Measurements from ENCODE around the gene FAM20B. TPM values are rescaled to one million over a fixed set of nuclear protein-coding genes. Genes with fewer than 3 reads are reported as not detected.

The FAM20B gene
- total and polyA plus RNA-seq, 2 of the 13 experiments (the other 11 are each of a cell fraction or from before 2014, with no cell fraction given), result 13.8 to 26.9 TPM

- 0 out of 2 replicates have a peak, but pooled peaks have one; percentile 44 for TF ChIP-seq ZNF770 (CRISPR knock-in tag; IDR thresholded peaks at IDR 0.05)
- TF ChIP-seq MAF1 (CRISPR knock-in tag; IDR thresholded peaks at IDR 0.05; ENCODE audit: borderline replicate concordance), result no peak
- TF ChIP-seq RBAK (CRISPR knock-in tag; IDR thresholded peaks at IDR 0.05), result no peak
- TF ChIP-seq ZNF75D (CRISPR knock-in tag; IDR thresholded peaks at IDR 0.05; ENCODE audit: borderline replicate concordance), result no peak
- TF ChIP-seq RARG (CRISPR knock-in tag; IDR thresholded peaks at IDR 0.05; ENCODE audit: low read depth), result no peak
- peak; percentile 80 for TF ChIP-seq THRA (CRISPR knock-in tag; IDR thresholded peaks at IDR 0.05; ENCODE audit: borderline replicate concordance)
- no peak for TF ChIP-seq DMTF1 (CRISPR knock-in tag; IDR thresholded peaks at IDR 0.05)
- peak; percentile 70 for TF ChIP-seq HHEX (CRISPR knock-in tag; IDR thresholded peaks at IDR 0.05)
- no peak for TF ChIP-seq ATF1 (CRISPR knock-in tag; IDR thresholded peaks at IDR 0.05)
- no peak for TF ChIP-seq ZNF484 (CRISPR knock-in tag; IDR thresholded peaks at IDR 0.05; ENCODE audit: borderline replicate concordance, low read depth)
- 0 out of 2 replicates have a peak, but pooled peaks have one; percentile 58 for TF ChIP-seq NAIF1 (CRISPR knock-in tag; IDR thresholded peaks at IDR 0.05; ENCODE audit: borderline replicate concordance)
- TF ChIP-seq KIAA2018 (CRISPR knock-in tag; IDR thresholded peaks at IDR 0.05; ENCODE audit: borderline replicate concordance), result no peak
- TF ChIP-seq ZNF225 (CRISPR knock-in tag; IDR thresholded peaks at IDR 0.05), result no peak
- TF ChIP-seq ZNF629 (CRISPR knock-in tag; conservative IDR thresholded peaks at IDR 0.05), result 0 out of 2 replicates have a peak, but pooled peaks have one; percentile 33
- TF ChIP-seq ZFX (CRISPR knock-in tag; IDR thresholded peaks at IDR 0.05; ENCODE audit: low read depth), result 0 out of 2 replicates have a peak, but pooled peaks have one; percentile 13
Observed at GRCh38 chr1:179104611-179105250, 79.0 kb downstream of the FAM20B start (continued).
